Measurements from ENCODE around the gene USF2.
"Not testable (repeated sequence)": the region's sequence is repeated elsewhere in the genome, so short reads cannot be mapped to it uniquely, and the experiment has no call there.

The USF2 gene

GRCh38 chr19:35281303-35281702 is 12.5 kb downstream of the USF2 start:
- DNase-seq, result no peak

GRCh38 chr19:35284153-35285094 is 15.7 kb downstream of the USF2 start:
- no peak for DNase-seq

GRCh38 chr19:35285095-35285449 is 16.3 kb downstream of the USF2 start:
- DNase-seq, result no peak

- DNase-seq, result not testable (repeated sequence)
Observed at GRCh38 chr19:35285465-35285864, 16.7 kb downstream of the USF2 start.

- not testable (repeated sequence) for DNase-seq
Observed at GRCh38 chr19:35286101-35286500, 17.3 kb downstream of the USF2 start.

- no peak for DNase-seq
Observed at GRCh38 chr19:35287713-35288112, 19.0 kb downstream of the USF2 start.

- no peak for DNase-seq
Observed at GRCh38 chr19:35288331-35288730, 19.6 kb downstream of the USF2 start.

- no peak for DNase-seq
Observed at GRCh38 chr19:35288906-35289305, 20.1 kb downstream of the USF2 start.

GRCh38 chr19:35290381-35291127 is 21.8 kb downstream of the USF2 start:
- DNase-seq, result no peak

- DNase-seq, result no peak
Observed at GRCh38 chr19:35291259-35291658, 22.5 kb downstream of the USF2 start.

GRCh38 chr19:35291916-35292315 is 23.2 kb downstream of the USF2 start, which contains the start of gene MAG:
MAG (plus strand) TSS chr19:35292161; CDS start chr19:35295409, 3,248 bp downstream.
- no peak for DNase-seq

GRCh38 chr19:35292421-35293362 is 23.9 kb downstream of the USF2 start:
- DNase-seq, result no peak

- no peak for DNase-seq
Observed at GRCh38 chr19:35293363-35293739, 24.6 kb downstream of the USF2 start.

GRCh38 chr19:35293808-35294207 is 25.0 kb downstream of the USF2 start:
- no peak for DNase-seq

- DNase-seq, result no peak
Observed at GRCh38 chr19:35294328-35294727, 25.6 kb downstream of the USF2 start.

GRCh38 chr19:35294859-35295791 is 26.4 kb downstream of the USF2 start:
- no peak for DNase-seq

- DNase-seq, result no peak
Observed at GRCh38 chr19:35295792-35296462, 27.2 kb downstream of the USF2 start.

GRCh38 chr19:35296644-35297514 is 28.1 kb downstream of the USF2 start:
- DNase-seq, result no peak

- DNase-seq, result no peak
Observed at GRCh38 chr19:35297515-35297848, 28.7 kb downstream of the USF2 start.

GRCh38 chr19:35297922-35298321 is 29.2 kb downstream of the USF2 start:
- DNase-seq, result no peak
